Measurements from ENCODE around the gene HBM.

DNA sequence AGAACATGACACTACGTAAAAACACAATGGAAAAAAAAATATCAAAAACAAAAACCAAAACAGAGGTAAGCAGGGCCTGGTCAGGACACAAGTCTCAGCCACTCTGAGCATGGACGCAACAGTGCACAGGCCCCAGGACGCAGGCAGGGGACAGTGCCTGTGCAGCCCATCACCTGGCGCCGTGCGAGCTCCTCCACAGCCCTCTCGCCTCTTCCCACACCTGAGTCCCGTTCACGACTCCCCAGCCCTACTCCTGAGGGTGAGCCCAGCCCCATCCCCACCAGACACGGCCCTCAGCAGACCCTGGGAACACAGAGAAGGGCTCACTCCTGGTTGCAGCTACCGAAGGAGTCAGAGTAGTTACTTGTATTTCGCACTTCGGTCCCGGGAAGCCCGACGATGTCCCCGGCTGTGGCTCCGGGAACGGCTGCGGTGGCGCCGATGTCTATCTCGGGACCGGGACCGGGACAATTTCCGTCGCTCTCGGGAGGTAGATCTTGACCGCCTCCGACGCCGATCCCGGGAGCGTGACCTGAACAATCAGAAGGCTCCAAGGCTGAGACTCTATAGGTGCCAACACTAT lies 23.9 kb downstream of the HBM start:
- no peak for TF ChIP-seq POLR2A (IDR thresholded peaks at IDR 0.05)
- TF ChIP-seq, protein P1, sequence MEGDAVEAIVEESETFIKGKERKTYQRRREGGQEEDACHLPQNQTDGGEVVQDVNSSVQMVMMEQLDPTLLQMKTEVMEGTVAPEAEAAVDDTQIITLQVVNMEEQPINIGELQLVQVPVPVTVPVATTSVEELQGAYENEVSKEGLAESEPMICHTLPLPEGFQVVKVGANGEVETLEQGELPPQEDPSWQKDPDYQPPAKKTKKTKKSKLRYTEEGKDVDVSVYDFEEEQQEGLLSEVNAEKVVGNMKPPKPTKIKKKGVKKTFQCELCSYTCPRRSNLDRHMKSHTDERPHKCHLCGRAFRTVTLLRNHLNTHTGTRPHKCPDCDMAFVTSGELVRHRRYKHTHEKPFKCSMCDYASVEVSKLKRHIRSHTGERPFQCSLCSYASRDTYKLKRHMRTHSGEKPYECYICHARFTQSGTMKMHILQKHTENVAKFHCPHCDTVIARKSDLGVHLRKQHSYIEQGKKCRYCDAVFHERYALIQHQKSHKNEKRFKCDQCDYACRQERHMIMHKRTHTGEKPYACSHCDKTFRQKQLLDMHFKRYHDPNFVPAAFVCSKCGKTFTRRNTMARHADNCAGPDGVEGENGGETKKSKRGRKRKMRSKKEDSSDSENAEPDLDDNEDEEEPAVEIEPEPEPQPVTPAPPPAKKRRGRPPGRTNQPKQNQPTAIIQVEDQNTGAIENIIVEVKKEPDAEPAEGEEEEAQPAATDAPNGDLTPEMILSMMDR (IDR thresholded peaks at IDR 0.05): no peak
- TF ChIP-seq POLR2AphosphoS5 (IDR thresholded peaks at IDR 0.05; ENCODE audit: insufficient read depth in 1 of 2, low read depth in 1 of 2): no peak

Measured in vagina (tissue), 2 donors.